IgD-negative memory B cell (primary cell): ENCODE data around the gene RANBP9. TPM values are rescaled to one million over a fixed set of nuclear protein-coding genes. Genes with fewer than 3 reads are reported as not detected.

Experiments used
- H3K27ac Mint-ChIP-seq, 3 donors: one replicate each; pipeline ENCODE4 v1.8.0; 2020 to 2022; ENCODE audit warnings: mild to moderate bottlenecking in 3 of 3, mixed read lengths in 3 of 3, moderate library complexity in 1 of 3
- H3K27me3 Mint-ChIP-seq: one replicate; pipeline ENCODE4 v1.8.0; 2021; ENCODE audit warnings: mixed read lengths
- H3K36me3 Mint-ChIP-seq: one replicate; pipeline ENCODE4 v1.8.0; 2020; ENCODE audit warnings: mild to moderate bottlenecking, mixed read lengths
- H3K4me1 Mint-ChIP-seq, 3 donors: one replicate each; pipeline ENCODE4 v1.8.0; 2020 to 2022; ENCODE audit warnings: mixed read lengths in 3 of 3, mild to moderate bottlenecking in 1 of 3
- H3K4me3 Mint-ChIP-seq, 4 donors: one replicate each; pipeline ENCODE4 v1.8.0; 2020 to 2022; ENCODE audit warnings: mild to moderate bottlenecking in 4 of 4, mixed read lengths in 4 of 4, moderate library complexity in 3 of 4
- H3K9me3 Mint-ChIP-seq, 3 donors: one replicate each; pipeline ENCODE4 v1.8.0; 2020 to 2021; ENCODE audit warnings: mixed read lengths in 3 of 3, mild to moderate bottlenecking in 1 of 3
- polyA plus RNA-seq: library from polyadenylated mRNA; unstranded; fragments of 300-500 nt; fragmentation: Illumina TruSeq; gene quantifications from one replicate; pipeline ENCODE4 v1.2.3, GENCODE V29; 2021

The RANBP9 gene
- polyA plus RNA-seq, 1 donor from 2014 or later: 2.4 TPM

GRCh38 chr6:13629459-13630116 is 82.0 kb downstream of the RANBP9 start:
- Mint-ChIP-seq H3K4me3 (no peak overlapping the region), H3K27ac (peak overlapping the region; percentile 16 to 89 (median 65)), H3K9me3 (no peaks in the 10 kb centered on the region), H3K36me3 (no peaks in the 10 kb centered on the region), H3K4me1 (peaks cover 4 to 8% (median 6%) of the 10 kb centered on the region in 3 donors), H3K27me3 (no peaks in the 10 kb centered on the region)

GRCh38 chr6:13624871-13625288 is 86.8 kb downstream of the RANBP9 start:
- Mint-ChIP-seq H3K9me3 (no peaks in the 10 kb centered on the region), H3K36me3 (no peaks in the 10 kb centered on the region), H3K4me3 (no peak overlapping the region), H3K4me1 (peaks cover 2 to 6% (median 6%) of the 10 kb centered on the region in 3 donors), H3K27ac (peak overlapping the region in 2 of 3 donors; percentile 61 to 72), H3K27me3 (no peaks in the 10 kb centered on the region)

- H3K4me1 Mint-ChIP-seq: peaks cover 21 to 30% (median 25%) of the 10 kb centered on the region in 3 donors
- peak overlapping the region; percentile 19 to 98 (median 97) for H3K4me3 Mint-ChIP-seq
- H3K27me3 Mint-ChIP-seq: no peaks in the 10 kb centered on the region
- H3K27ac Mint-ChIP-seq: peak overlapping the region; percentile 0 to 70 (median 2)
- H3K9me3 Mint-ChIP-seq: no peaks in the 10 kb centered on the region
- peaks cover 4% of the 10 kb centered on the region for H3K36me3 Mint-ChIP-seq
Measured at GRCh38 chr6:13617066-13617465, 94.6 kb downstream of the RANBP9 start.

GRCh38 chr6:13615792-13616120 is 95.9 kb downstream of the RANBP9 start:
- H3K27ac Mint-ChIP-seq: peak overlapping the region; percentile 93 to 98 (median 97)
- H3K4me1 Mint-ChIP-seq: peaks cover 21 to 38% (median 32%) of the 10 kb centered on the region in 3 donors

GRCh38 chr6:13614926-13615791 is 96.5 kb downstream of the RANBP9 start, which contains the start of gene NOL7:
NOL7 (plus strand) TSS chr6:13615335; CDS start chr6:13615359, 24 bp downstream.
- no peaks in the 10 kb centered on the region for H3K9me3 Mint-ChIP-seq
- H3K27ac Mint-ChIP-seq: peak within 1 kb of the TSS; percentile 93 to 98 (median 97)
- H3K36me3 Mint-ChIP-seq: peaks cover 4% of the 10 kb centered on the region
- no peaks in the 10 kb centered on the region for H3K27me3 Mint-ChIP-seq
- H3K4me3 Mint-ChIP-seq: peak within 1 kb of the TSS; percentile 96 to 98 (median 98)
- peaks cover 21 to 38% (median 32%) of the 10 kb centered on the region in 3 donors for H3K4me1 Mint-ChIP-seq

More at GRCh38 chr6:13615792-13616120, 95.9 kb downstream of the RANBP9 start:
- Mint-ChIP-seq H3K27me3 (no peaks in the 10 kb centered on the region), H3K4me3 (peak overlapping the region; percentile 96 to 98 (median 98)), H3K36me3 (peaks cover 4% of the 10 kb centered on the region), H3K9me3 (no peaks in the 10 kb centered on the region)

GRCh38 chr6:13614126-13614925 is 97.3 kb downstream of the RANBP9 start:
- Mint-ChIP-seq H3K9me3 (no peaks in the 10 kb centered on the region), H3K36me3 (peaks cover 4% of the 10 kb centered on the region), H3K27me3 (no peaks in the 10 kb centered on the region), H3K27ac (peak overlapping the region; percentile 93 to 98 (median 97)), H3K4me3 (peak overlapping the region; percentile 96 to 98 (median 98)), H3K4me1 (peaks cover 21 to 38% (median 32%) of the 10 kb centered on the region in 3 donors)

GRCh38 chr6:13613029-13613594 is 98.5 kb downstream of the RANBP9 start:
- Mint-ChIP-seq H3K36me3 (peaks cover 4% of the 10 kb centered on the region), H3K27ac (peak overlapping the region in 2 of 3 donors; percentile 93 to 97), H3K4me3 (peak overlapping the region in 3 of 4 donors; percentile 38 to 98 (median 41)), H3K9me3 (no peaks in the 10 kb centered on the region), H3K27me3 (no peaks in the 10 kb centered on the region), H3K4me1 (peaks cover 21 to 37% (median 32%) of the 10 kb centered on the region in 3 donors)

- Mint-ChIP-seq H3K9me3 (no peaks in the 10 kb centered on the region), H3K4me1 (peaks cover 11 to 29% (median 25%) of the 10 kb centered on the region in 3 donors), H3K27me3 (no peaks in the 10 kb centered on the region), H3K27ac (peak overlapping the region; percentile 0 to 93 (median 40)), H3K4me3 (peak overlapping the region in 3 of 4 donors; percentile 3 to 37 (median 22)), H3K36me3 (no peaks in the 10 kb centered on the region)
Measured at GRCh38 chr6:13611715-13612114, 99.9 kb downstream of the RANBP9 start.

- Mint-ChIP-seq H3K4me1 (no peaks in the 10 kb centered on the region), H3K27ac (no peak overlapping the region), H3K4me3 (no peak overlapping the region), H3K36me3 (peaks cover 10% of the 10 kb centered on the region), H3K27me3 (no peaks in the 10 kb centered on the region), H3K9me3 (no peaks in the 10 kb centered on the region)
Measured at GRCh38 chr6:13605634-13606033, 106.0 kb downstream of the RANBP9 start.

GRCh38 chr6:13604546-13605416 is 106.9 kb downstream of the RANBP9 start:
- Mint-ChIP-seq H3K4me3 (no peak overlapping the region), H3K9me3 (no peaks in the 10 kb centered on the region), H3K4me1 (no peaks in the 10 kb centered on the region), H3K36me3 (peaks cover 10% of the 10 kb centered on the region), H3K27ac (peak overlapping the region in 1 of 3 donors; percentile 87), H3K27me3 (no peaks in the 10 kb centered on the region)

GRCh38 chr6:13604135-13604534 is 107.5 kb downstream of the RANBP9 start:
- peak overlapping the region in 1 of 3 donors; percentile 87 for H3K27ac Mint-ChIP-seq

GRCh38 chr6:13600036-13600435 is 111.6 kb downstream of the RANBP9 start:
- Mint-ChIP-seq H3K36me3 (peaks cover 16% of the 10 kb centered on the region), H3K9me3 (no peaks in the 10 kb centered on the region), H3K27me3 (no peaks in the 10 kb centered on the region), H3K27ac (no peak overlapping the region), H3K4me3 (no peak overlapping the region), H3K4me1 (no peaks in the 10 kb centered on the region)

More at GRCh38 chr6:13604135-13604534, 107.5 kb downstream of the RANBP9 start:
- peaks cover 11% of the 10 kb centered on the region for H3K36me3 Mint-ChIP-seq
- H3K9me3 Mint-ChIP-seq: no peaks in the 10 kb centered on the region
- H3K4me1 Mint-ChIP-seq: no peaks in the 10 kb centered on the region
- no peak overlapping the region for H3K4me3 Mint-ChIP-seq
- H3K27me3 Mint-ChIP-seq: no peaks in the 10 kb centered on the region

GRCh38 chr6:13597073-13597472 is 114.6 kb downstream of the RANBP9 start:
- no peaks in the 10 kb centered on the region for H3K9me3 Mint-ChIP-seq
- H3K4me1 Mint-ChIP-seq: no peaks in the 10 kb centered on the region
- no peak overlapping the region for H3K4me3 Mint-ChIP-seq
- H3K27ac Mint-ChIP-seq: no peak overlapping the region
- no peaks in the 10 kb centered on the region for H3K27me3 Mint-ChIP-seq
- peaks cover 11% of the 10 kb centered on the region for H3K36me3 Mint-ChIP-seq
